Fibroblast of lung (primary cell): ENCODE measurements around the gene AP4E1.

Experiments used
- CTCF ChIP-seq, 2 donors: IDR thresholded peaks in 1 of 2; conservative IDR thresholded peaks in 1 of 2; 1 replicate in 1 of 2; 2 replicates in 1 of 2; pipeline ENCODE4 v1.5.1; 2011 to 2012; ENCODE audit warnings: low read length in 2 of 2, control low read depth in 1 of 2, inconsistent platforms in 1 of 2, low read depth in 1 of 2, mild to moderate bottlenecking in 1 of 2
- EZH2 ChIP-seq: IDR thresholded peaks from 2 replicates; pipeline ENCODE4 v1.5.1; 2012; ENCODE audit warnings: low read length, control low read depth, mild to moderate bottlenecking; ENCODE audit errors: missing control alignments

- no peak for TF ChIP-seq CTCF (conservative IDR thresholded peaks at IDR 0.05 in 1 of 2, IDR thresholded peaks at IDR 0.05 in 1 of 2; ENCODE audit: low read depth in 1 of 2, low read length in 2 of 2)
- TF ChIP-seq EZH2, result no peak
Measured at GRCh38 chr15:51007131-51007666, 98.7 kb downstream of the AP4E1 start.
